Caki2 (cell line): ENCODE measurements around the gene PDCL3. TPM values are rescaled to one million over a fixed set of nuclear protein-coding genes. Genes with fewer than 3 reads are reported as not detected.

Experiments
- DNase-seq: peaks from one replicate; pipeline ENCODE4 v3.0.0-alpha.2; 2015; ENCODE audit warnings: low read depth
- in situ Hi-C: cut with HindIII; loops from 2 replicates; pipeline ENCODE4 v1.10.0; 2016; ENCODE audit warnings: low sequenced_read_pairs, low pct_unique_long_range_greater_than_20kb, mixed read lengths
- total RNA-seq: library from RNA; depleted of rRNA; stranded (reverse); fragments of >200 nt; shearing (Covaris generic); gene quantifications from 2 replicates; pipeline ENCODE4 v1.2.3, GENCODE V29; 2014; ENCODE audit warnings: low replicate concordance; rRNA removed

The PDCL3 gene
- total RNA-seq, 1 experiment from 2014 or later, result 30.4 TPM

DNA sequence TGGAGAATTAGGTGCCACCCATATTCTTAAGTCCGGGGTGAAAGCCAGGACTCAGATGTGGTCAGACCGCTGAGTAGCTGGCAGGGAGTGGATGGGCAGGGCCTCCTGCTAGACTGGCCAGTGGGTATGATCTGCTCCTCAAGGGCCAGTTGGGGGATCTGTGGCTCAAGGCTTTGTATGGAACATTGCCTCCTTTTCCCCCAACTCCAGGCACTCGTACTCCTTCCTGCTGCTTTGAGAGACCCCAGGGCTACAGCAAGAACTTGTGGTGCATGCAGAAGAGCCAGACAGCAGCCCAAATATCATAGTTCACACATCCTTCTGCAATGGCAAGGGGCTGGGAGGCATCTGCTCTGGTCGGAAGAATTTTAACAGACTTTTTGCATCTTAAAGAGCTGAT, 61.7 kb downstream of the PDCL3 start:
- in situ Hi-C loops, result no loop called here
- DNase-seq, result no peak

- in situ Hi-C loops, result no loop called here
- DNase-seq, result no peak
Observed at GRCh38 chr2:100625717-100626116, 62.9 kb downstream of the PDCL3 start.

Other genes with a start within 250 kb of the PDCL3 start
- 3.6 and 4.7 TPM in 2 replicates for gene LONRF2, start 240.5 kb upstream of the PDCL3 start, total RNA-seq
- 22.1 and 26.4 TPM in 2 replicates for gene CHST10, start 145.3 kb upstream of the PDCL3 start, total RNA-seq
- not detected in 2 replicates for gene NMS, start 92.5 kb upstream of the PDCL3 start, total RNA-seq